Dermis microvascular lymphatic vessel endothelial cell (primary cell): ENCODE data around the gene IPCEF1. TPM values are rescaled to one million over a fixed set of nuclear protein-coding genes. Genes with fewer than 3 reads are reported as not detected.

Source experiments
- DNase-seq, 2 donors: peaks; one replicate each; pipeline versions ENCODE4 v3.0.0 to v3.0.0-alpha.2; 2010; ENCODE audit warnings: low read depth in 2 of 2
- total RNA-seq: library from RNA; depleted of rRNA; stranded (reverse); fragments of >200 nt; gene quantifications from 2 replicates; pipeline ENCODE4 v1.2.1, GENCODE V29; 2014

The IPCEF1 gene
- total RNA-seq, 1 donor from 2014 or later = 3.2 TPM

DNA sequence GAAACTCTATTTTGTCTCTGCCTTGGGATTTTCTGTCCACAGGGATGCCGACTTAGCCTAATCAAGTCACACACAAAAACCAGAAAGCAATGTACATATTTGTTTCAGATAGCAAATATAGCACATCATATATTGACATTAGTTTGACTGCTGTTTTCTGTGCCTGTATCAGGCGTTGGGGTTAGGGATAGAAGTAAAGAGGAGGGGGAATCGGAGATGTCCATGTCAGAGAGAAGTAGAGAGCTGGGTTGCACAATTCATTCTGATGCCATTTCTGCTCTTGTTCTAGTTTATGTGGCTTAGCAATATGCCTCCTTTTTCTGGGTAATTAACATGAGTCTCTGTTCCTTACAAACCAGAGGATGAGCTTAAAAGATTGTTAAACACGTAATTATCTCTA, 14.7 kb upstream of the IPCEF1 start:
- DNase-seq = no peak

DNA sequence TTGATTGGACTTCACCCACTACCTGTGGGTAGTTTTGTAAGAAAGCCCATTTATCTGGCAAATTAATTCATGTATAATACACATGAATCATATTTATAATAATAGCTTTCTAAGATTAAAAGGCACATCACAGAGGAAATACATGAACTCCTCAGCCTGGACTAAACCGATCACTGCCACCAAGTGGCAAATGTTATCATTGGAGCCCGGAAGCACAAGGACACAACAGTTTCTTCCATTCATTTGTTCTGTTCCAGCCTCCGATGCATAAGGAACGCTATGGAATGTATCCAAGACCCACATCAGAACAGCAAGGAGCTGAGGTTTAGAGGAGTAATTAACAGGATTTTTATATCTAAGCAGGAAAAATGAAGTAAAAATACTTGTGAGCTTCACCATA, 13.9 kb upstream of the IPCEF1 start:
- DNase-seq = peak in 1 of 2 donors; percentile 48

GRCh38 chr6:154367839-154368695, 11.5 kb upstream of the IPCEF1 start:
- no peak for DNase-seq

DNA sequence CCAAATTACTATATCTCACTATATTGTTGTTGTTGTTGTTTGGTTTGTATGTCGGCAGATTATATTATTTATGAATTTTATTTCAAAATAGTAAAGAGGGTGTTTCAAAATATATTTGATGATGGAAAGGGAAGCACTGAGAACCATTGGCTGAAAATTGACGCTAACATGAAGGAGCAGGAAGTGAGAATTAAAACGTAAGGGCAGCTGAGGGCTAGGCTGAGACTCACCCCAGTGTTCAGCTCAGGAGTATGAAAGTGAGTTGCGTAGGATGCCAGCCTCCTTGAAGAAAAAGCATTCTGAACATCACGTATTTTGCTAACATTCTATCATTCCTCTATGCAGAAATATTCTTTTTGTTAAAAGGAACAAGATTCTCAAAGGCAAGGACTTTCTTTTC, 10.7 kb upstream of the IPCEF1 start:
- no peak for DNase-seq

- DNase-seq = no peak
Measured at GRCh38 chr6:154363821-154364220, 7.2 kb upstream of the IPCEF1 start.

DNA sequence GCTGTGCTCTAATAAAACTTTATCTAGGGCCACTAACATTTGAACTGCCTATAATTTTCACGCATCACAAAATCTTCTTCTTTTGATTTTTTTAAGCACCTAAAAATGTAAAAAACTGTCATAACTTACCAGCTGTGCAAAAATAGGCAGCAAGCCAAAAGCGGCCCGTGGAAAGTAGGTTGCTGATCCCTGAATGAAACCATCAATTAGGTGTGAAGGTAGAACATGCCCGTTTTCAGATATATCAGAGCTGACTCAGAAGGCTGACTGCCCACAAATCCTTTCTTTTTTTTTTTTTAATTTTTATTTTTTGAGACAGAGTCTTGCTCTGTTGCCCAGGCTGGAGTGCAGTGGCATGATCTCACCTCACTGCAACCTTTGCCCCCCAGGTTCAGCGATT, 4.9 kb upstream of the IPCEF1 start:
- DNase-seq = no peak

DNA sequence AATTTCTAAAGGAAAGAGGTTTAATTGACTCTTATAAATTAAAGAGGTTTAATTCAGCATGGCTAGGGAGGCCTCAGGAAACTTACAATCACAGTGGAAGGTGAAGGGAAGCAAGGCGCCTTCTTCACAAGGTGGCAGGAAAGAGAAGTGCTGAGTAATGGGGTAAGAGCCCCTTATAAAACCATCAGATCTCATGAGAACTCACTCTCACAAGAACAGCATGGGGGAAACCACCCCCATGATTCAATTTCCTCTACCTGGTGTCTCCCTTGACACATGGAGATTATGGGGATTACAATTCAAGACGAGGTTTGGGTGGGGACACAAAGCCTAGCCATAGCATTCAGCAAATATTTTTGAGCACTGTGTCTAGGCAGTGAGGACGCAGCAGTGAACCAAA, 3.9 kb upstream of the IPCEF1 start:
- no peak for DNase-seq

DNA sequence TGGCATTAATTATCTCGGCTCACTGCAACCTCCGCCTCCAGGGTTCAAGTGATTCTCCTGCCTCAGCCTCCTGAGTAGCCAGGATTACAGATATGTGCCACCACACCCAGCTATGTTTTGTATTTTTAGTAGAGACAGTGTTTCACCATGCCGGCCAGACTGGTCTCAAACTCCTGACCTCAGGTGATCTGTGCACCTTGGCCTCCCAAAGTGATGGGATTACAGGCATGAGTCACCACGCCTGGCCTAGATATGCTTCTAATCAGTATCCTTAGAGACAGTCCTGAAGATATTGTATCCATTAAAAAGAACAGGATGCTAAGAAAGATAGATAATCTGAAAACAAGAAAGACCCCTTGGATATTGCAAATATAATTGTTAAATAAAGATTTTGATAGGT, 3.1 kb upstream of the IPCEF1 start:
- no peak for DNase-seq

DNA sequence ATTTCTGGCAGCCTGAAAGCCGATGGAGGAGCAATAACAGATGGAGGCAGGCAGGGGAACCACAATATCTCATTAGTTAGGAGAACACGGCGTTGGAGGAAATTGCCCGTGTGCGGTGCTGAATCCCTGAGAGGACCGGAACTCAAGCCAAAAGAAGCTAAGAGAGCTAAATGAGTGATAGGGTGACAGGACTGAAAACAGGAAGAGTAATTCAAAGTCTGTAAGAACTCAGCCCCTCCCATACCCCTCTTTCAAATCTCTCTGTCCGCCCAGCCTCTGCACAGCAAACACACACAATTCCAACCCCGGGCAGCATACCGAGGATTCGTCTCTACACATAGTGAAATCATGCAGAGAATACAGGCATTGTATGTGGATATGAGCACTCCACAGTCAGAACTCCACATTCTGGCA, 2.6 kb upstream of the IPCEF1 start:
- DNase-seq = no peak

DNA sequence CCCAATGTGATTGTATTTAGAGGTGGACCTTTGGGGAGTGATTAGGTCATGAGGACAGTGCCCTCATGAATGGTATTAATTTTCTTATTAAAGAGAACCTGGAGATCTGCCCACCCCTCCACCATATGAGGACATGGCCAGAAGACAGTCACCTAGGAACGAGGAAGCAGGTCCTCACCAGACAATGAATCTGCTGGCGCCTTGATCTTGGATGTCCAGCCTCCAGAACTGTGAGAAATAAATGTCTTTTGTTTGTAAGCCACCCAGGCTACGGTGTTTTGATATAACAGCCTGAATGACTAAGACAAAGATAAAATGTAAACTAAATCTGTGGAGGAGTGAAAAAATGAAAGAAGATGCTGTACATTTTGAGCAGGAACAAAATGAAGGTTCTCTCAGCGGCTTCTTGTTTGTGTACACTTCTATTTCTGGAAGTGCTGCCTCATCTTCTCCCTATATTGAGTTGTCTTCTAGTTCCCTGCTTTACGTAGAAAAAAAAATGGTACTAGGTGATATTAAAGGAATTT, 1.5 kb upstream of the IPCEF1 start:
- DNase-seq = no peak

DNA sequence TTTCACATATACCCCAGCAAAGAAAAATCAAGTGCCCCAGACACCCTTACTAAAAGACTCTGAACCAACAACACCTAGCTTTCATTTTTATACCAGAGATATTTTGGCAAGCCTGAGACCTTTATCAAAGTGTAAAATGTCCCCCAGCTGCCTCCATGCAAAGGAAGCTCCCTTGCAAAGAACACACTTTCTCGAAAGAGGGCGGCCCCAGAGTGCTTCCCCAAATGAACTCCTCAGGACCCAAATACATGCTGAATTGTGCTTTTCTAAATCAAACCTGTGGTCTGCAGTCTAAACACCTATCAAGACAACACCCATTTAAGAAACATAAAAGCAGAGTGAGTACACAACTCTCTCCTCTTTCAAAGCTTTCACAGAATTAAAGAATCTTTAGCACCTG, 490 bp downstream of the IPCEF1 start:
- no peak for DNase-seq

DNA sequence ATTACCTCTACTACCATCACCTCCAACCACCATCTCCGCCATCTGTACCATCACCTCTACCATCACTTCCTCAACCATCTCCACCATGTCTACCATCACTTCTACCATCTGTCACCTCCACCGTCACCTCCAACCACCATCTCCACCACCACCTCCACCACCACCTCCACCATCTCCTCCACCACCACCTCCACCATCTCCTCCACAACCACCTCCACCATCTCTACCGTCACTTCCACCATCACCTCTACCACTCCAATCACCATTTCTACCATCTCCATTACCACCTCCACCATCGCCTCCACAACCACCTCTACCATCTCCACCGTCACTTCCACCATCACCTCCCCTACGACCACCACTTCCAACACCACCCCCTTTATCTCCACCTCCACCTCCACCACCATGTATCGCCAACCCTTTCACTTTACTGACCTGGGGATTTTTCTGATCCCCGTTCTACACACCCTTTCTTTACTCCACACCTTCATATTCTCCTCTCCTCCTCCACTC, 2.3 kb downstream of the IPCEF1 start:
- DNase-seq = no peak

DNA sequence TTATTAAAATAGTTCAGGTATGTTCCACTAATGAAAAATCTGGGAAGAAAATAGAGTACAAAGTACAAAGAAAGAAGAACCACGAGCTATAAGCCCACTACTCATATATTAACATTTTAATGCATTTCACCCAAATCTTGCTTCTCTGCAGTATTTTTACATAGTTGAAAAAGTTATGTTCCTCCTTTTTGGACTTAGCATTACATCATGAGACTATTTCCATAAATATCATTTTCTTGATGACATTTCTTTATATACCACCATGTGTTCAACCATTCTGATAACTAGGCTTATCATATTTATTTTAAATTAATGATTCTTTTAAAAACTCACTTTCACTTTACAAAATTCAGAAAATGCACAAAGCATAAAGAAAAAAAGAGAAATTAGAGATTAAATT, 3.0 kb downstream of the IPCEF1 start:
- DNase-seq = no peak

DNA sequence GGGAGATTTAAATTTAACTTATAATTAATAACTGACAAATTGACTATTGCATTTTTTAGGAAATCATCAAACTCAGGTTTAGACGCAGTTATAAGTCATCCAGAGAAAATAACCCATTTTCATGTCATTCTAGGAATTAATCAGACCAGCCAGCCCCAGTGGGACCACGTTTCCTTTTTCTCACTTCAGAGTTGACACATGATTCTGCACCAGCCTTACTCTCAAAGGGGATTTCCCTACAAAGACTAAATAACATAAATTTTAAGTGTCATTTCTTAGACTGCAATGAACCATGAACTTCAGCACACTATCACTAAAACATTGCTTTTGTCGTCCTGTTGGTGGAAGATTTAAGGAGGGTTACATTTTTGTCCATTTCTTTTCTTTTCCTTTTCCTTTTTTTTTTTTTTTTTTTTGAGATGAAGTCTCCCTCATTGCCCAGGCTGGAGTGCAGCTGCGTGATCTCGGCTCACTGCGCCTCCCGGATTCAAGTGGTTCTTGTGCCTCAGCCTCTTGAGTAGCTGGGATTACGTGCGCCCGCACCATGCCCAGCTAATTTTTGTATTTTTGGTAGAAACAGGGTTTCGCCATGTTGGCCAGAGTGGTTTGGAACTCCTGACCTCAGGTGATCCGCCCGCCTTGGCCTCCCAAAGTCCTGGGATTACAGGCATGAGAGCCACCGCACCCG, 3.6 kb downstream of the IPCEF1 start:
- no peak for DNase-seq

GRCh38 chr6:154350293-154350692, 6.3 kb downstream of the IPCEF1 start:
- no peak for DNase-seq

DNA sequence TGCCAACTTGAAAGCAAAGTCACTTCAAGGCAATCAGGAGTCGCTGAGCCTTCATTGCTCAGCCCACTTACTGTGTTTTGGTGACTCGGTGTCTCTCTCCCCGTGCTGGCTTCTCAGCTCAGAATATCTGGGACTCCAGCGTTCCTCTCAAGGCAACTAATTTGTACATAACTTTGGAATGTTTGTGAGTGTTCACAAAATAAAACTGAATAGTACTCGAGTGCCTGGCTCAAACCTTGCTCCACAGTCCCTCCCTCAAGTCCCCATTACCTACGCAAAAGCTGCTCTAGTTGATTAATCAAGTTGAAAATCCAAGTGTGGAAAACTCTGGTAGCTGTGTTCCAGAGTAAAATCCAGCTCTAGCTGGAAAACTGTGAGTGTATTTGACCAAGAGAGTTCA, 8.6 kb downstream of the IPCEF1 start:
- no peak for DNase-seq

- no peak for DNase-seq
Measured at GRCh38 chr6:154345811-154346210, 10.8 kb downstream of the IPCEF1 start.

- no peak for DNase-seq
Measured at GRCh38 chr6:154343473-154344308, 12.9 kb downstream of the IPCEF1 start.

DNA sequence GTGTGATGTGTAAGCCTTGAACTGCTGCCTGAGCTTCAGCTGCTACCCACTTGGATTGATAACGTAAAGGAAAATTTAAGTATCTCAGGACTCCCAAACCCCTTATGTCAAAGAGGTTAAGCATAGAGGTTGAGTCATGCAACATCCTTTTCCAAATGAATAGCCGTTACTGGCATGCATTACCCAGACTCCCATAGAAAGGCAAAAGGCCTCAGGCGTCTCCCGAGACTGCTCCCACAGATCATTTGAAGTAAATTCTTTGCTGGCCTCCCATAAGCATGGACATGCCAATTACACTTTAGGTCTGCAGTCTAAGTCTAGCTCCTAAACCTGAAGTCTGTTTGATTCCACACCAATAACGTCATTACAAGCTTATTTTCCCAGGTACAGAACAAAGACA, 14.7 kb downstream of the IPCEF1 start:
- no peak for DNase-seq

DNA sequence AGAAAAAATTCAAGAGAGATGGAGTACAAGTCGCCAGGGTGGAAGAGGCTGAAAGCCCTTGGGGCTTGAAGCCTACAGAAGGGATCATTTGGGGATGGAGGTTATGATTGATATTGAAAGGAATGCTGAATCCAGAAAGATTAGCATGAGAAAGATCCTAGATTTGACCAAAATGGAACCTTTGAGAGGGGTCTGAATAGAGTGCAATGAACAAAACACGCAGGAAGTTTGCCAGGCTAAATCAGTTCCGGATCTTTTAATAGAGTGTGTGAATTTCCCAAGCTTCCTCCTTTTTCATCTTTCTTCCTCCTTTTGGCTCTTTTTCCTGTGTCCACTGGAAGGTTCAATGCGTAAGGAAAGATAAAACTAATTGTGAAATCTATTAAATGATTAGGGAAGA, 15.3 kb downstream of the IPCEF1 start:
- no peak for DNase-seq

GRCh38 chr6:154337406-154338005, 19.1 kb downstream of the IPCEF1 start:
- DNase-seq = no peak
